ENCODE data around the gene TTC28. TPM values are rescaled to one million over a fixed set of nuclear protein-coding genes. Genes with fewer than 3 reads are reported as not detected.
A peak's percentile ranks its signal among the peaks of the same experiment; 100 is the strongest.

The TTC28 gene
- total RNA-seq, 1 donor from 2014 or later, result 23.2 TPM

DNA sequence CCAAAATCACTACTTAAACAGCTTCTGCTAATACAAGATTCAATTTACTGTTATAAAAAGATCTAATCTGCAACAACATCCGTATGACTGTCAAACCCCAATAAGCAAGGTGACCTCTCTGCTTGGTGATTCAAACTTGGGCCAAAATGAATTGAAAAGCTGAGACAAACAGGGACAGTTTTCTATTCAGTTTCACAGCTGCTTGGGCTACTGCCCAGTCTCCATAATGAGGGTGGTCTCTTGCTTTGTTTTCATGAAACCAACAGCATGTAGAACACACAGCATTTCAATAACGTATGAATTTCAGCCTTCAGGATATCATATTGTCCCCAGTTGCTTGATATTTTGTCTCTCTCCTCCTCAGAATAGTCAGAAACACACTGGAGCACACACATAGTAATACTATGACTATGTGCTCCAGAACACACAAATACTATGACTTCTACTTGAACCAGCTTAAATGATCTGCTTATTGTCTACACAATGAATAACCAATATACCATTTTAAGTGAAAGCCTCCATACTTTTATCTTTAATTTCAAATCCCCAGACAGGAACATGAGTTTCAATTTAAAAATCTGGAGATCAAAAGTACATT lies 285.0 kb downstream of the TTC28 start:
- no peak overlapping the region for H3K4me2 ChIP-seq (ENCODE audit: low read length)

DNA sequence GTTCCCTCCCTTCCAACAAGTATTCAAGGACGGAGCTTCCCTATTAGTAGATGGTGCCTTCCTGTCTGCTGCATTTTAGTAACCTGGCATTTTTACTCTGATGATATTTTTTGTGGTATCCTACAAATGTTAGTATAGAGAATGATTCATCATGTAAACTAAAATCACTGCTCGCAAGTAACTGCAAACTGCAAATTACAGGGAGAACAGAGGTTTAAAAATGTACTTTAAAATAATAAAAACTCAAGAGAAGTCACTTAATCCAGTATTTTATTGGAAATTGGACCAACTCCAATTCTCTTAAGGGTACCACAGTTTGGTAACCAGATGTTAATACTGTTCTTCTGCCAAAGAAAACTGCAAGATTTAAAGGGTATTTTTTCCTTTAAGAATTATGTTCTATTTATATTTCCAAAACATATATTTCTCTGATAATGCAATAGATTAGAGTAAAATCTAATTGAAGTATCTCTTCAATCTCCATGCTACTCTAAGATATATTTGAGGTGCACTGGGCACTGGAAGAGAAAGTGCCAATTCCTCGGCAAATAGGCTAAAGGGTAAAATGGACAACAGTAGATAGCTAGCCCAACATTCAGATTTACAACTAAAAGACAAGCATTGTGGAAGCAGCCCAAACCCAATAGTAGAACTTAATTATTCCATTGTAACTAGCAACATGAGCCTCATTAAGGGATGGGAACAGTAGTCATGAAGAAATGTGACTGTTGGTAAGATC lies 298.0 kb downstream of the TTC28 start:
- peaks cover 5% of the 10 kb centered on the region for H3K4me1 ChIP-seq (ENCODE audit: insufficient read depth, low read length)
- peaks cover 4% of the 10 kb centered on the region for H3K36me3 Mint-ChIP-seq (ENCODE audit: low read depth, unreplicated experiment)
- peak overlapping the region; percentile 16 for H3K4me2 ChIP-seq (ENCODE audit: low read length)
- H3K27ac ChIP-seq (ENCODE audit: low read depth, low read length), result no peak overlapping the region
- no peak overlapping the region for H3K4me3 Mint-ChIP-seq (ENCODE audit: unreplicated experiment)
- no peaks in the 10 kb centered on the region for H3K79me2 ChIP-seq (ENCODE audit: insufficient read depth, low read length)
- no peak for TF ChIP-seq CTCF (IDR thresholded peaks at IDR 0.05; ENCODE audit: insufficient read depth, low read depth, low read length)
- DNase-seq (ENCODE audit: low read depth) (peak; percentile 47), FAIRE-seq (no peak)
- no peaks in the 10 kb centered on the region for H3K9me3 Mint-ChIP-seq (ENCODE audit: unreplicated experiment)
- H3K27me3 Mint-ChIP-seq (ENCODE audit: low read depth, unreplicated experiment), result no peaks in the 10 kb centered on the region
- H3K9me3 ChIP-seq (ENCODE audit: insufficient read depth, low read depth, low read length), result no peaks in the 10 kb centered on the region
- H3K27ac Mint-ChIP-seq (ENCODE audit: unreplicated experiment), result no peak overlapping the region
- peaks cover 6% of the 10 kb centered on the region for H3K4me1 Mint-ChIP-seq (ENCODE audit: low read depth, unreplicated experiment)
- no peak overlapping the region for H3K4me3 ChIP-seq (ENCODE audit: insufficient read depth, low read depth, low read length)
- no peaks in the 10 kb centered on the region for H3K36me3 ChIP-seq (ENCODE audit: insufficient read depth, low read length)
- peaks cover 3% of the 10 kb centered on the region for H4K20me1 ChIP-seq (ENCODE audit: insufficient read depth, low read length)
- H3K27me3 ChIP-seq (ENCODE audit: insufficient read depth, low read length), result no peaks in the 10 kb centered on the region
- no peak overlapping the region for H3K9ac ChIP-seq (ENCODE audit: low read length)
- no peak overlapping the region for H2AFZ ChIP-seq (ENCODE audit: low read depth, low read length)

More for the DNA sequence above, 285.0 kb downstream of the TTC28 start:
- TF ChIP-seq EZH2 (IDR thresholded peaks at IDR 0.05; ENCODE audit: insufficient read depth, low read length) (no peak), CTCF (IDR thresholded peaks at IDR 0.05; ENCODE audit: insufficient read depth, low read depth, low read length) (no peak)
- Histone ChIP-seq H3K27me3 (ENCODE audit: insufficient read depth, low read length) (no peaks in the 10 kb centered on the region), H3K27ac (ENCODE audit: low read depth, low read length) (no peak overlapping the region), H2AFZ (ENCODE audit: low read depth, low read length) (no peak overlapping the region), H3K79me2 (ENCODE audit: insufficient read depth, low read length) (no peaks in the 10 kb centered on the region), H4K20me1 (ENCODE audit: insufficient read depth, low read length) (no peaks in the 10 kb centered on the region), H3K4me1 (ENCODE audit: insufficient read depth, low read length) (peaks cover 11% of the 10 kb centered on the region), H3K4me3 (ENCODE audit: insufficient read depth, low read depth, low read length) (no peak overlapping the region), H3K36me3 (ENCODE audit: insufficient read depth, low read length) (no peaks in the 10 kb centered on the region), H3K9me3 (ENCODE audit: insufficient read depth, low read depth, low read length) (no peaks in the 10 kb centered on the region), H3K9ac (ENCODE audit: low read length) (no peak overlapping the region)
- H3K4me1 Mint-ChIP-seq (ENCODE audit: low read depth, unreplicated experiment), result peaks cover 22% of the 10 kb centered on the region
- no peaks in the 10 kb centered on the region for H3K27me3 Mint-ChIP-seq (ENCODE audit: low read depth, unreplicated experiment)
- peaks cover 10% of the 10 kb centered on the region for H3K9me3 Mint-ChIP-seq (ENCODE audit: unreplicated experiment)
- H3K36me3 Mint-ChIP-seq (ENCODE audit: low read depth, unreplicated experiment), result peaks cover 5% of the 10 kb centered on the region
- DNase-seq (ENCODE audit: low read depth), result no peak
- H3K4me3 Mint-ChIP-seq (ENCODE audit: unreplicated experiment), result no peak overlapping the region
- FAIRE-seq, result peak; percentile 69
- H3K27ac Mint-ChIP-seq (ENCODE audit: unreplicated experiment), result no peak overlapping the region

DNA sequence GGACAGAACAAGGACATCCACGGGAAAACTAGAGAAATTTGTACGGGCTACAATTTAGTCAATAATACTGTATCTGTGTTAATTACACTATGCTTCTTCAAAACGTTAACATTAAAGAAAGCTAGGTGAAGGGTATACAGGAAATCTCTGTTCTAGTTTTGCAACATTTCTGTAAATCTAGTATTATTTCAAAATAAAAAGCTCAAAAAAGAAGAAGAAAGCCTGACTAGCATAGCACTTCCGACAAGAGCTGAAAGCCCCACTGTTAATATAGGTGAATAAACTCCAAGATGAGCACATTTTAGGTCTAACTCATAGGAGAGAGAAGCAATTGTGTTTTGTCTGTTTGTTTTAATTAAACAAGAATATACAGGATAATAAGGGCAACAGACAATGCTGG lies 299.7 kb downstream of the TTC28 start:
- H3K36me3 ChIP-seq (ENCODE audit: insufficient read depth, low read length), result no peaks in the 10 kb centered on the region
- DNase-seq (ENCODE audit: low read depth) (no peak), FAIRE-seq (no peak)
- H3K27me3 ChIP-seq (ENCODE audit: insufficient read depth, low read length), result no peaks in the 10 kb centered on the region
- no peak overlapping the region for H3K4me2 ChIP-seq (ENCODE audit: low read length)
- no peaks in the 10 kb centered on the region for H3K9me3 ChIP-seq (ENCODE audit: insufficient read depth, low read depth, low read length)
- Mint-ChIP-seq H3K36me3 (ENCODE audit: low read depth, unreplicated experiment) (peaks cover 4% of the 10 kb centered on the region), H3K4me3 (ENCODE audit: unreplicated experiment) (no peak overlapping the region), H3K4me1 (ENCODE audit: low read depth, unreplicated experiment) (peaks cover 6% of the 10 kb centered on the region), H3K27me3 (ENCODE audit: low read depth, unreplicated experiment) (no peaks in the 10 kb centered on the region), H3K27ac (ENCODE audit: unreplicated experiment) (no peak overlapping the region), H3K9me3 (ENCODE audit: unreplicated experiment) (no peaks in the 10 kb centered on the region)
- peaks cover 5% of the 10 kb centered on the region for H3K4me1 ChIP-seq (ENCODE audit: insufficient read depth, low read length)
- peaks cover 3% of the 10 kb centered on the region for H4K20me1 ChIP-seq (ENCODE audit: insufficient read depth, low read length)
- H2AFZ ChIP-seq (ENCODE audit: low read depth, low read length), result no peak overlapping the region
- no peaks in the 10 kb centered on the region for H3K79me2 ChIP-seq (ENCODE audit: insufficient read depth, low read length)
- no peak for TF ChIP-seq EZH2 (IDR thresholded peaks at IDR 0.05; ENCODE audit: insufficient read depth, low read length)
- no peak overlapping the region for H3K9ac ChIP-seq (ENCODE audit: low read length)
- no peak overlapping the region for H3K27ac ChIP-seq (ENCODE audit: low read depth, low read length)
- H3K4me3 ChIP-seq (ENCODE audit: insufficient read depth, low read depth, low read length), result no peak overlapping the region
